H1 (cell line): ENCODE results near the gene ATP13A2. TPM values are rescaled to one million over a fixed set of nuclear protein-coding genes. Genes with fewer than 3 reads are reported as not detected.

Experiments
- ASH2L ChIP-seq: fragments of 200-600, 300-600 bp; sonication (generic); IDR thresholded peaks from one replicate; pipeline ENCODE4 v1.7.1; 2017; ENCODE audit warnings: low read length
- EZH2 ChIP-seq: fragments of 200-600 bp; sonication (generic); IDR thresholded peaks from 2 replicates; pipeline ENCODE4 v1.7.1; 2012; ENCODE audit warnings: low read depth, mild to moderate bottlenecking, moderate library complexity, low read length, inconsistent platforms; ENCODE audit not compliant: severe bottlenecking
- RBBP5 ChIP-seq: IDR thresholded peaks from 2 replicates; pipeline ENCODE4 v1.7.1; 2012; ENCODE audit warnings: low read depth, mild to moderate bottlenecking, inconsistent platforms, low read length, moderate library complexity, borderline replicate concordance
- TEAD4 ChIP-seq: IDR thresholded peaks from 2 replicates; pipeline ENCODE4 v1.6.1; 2012; ENCODE audit warnings: low read depth, low read length, inconsistent platforms, mixed read lengths
- polyA plus RNA-seq, 7 experiments: library from polyadenylated mRNA; depleted of rRNA in 3 of 7; stranded (reverse) in 5 of 7; unstranded in 2 of 7; fragments of >200 nt in 5 of 7; fragments of 200-250 nt in 2 of 7; gene quantifications; 1 replicate in 5 of 7; 2 replicates in 1 of 7; 4 replicates in 1 of 7; pipeline versions ENCODE4 v1.2.1 to v1.2.3, GENCODE V29; 2011 to 2013; ENCODE audit warnings: missing spikeins in 2 of 7, mixed read lengths in 2 of 7
- total RNA-seq: library from RNA; stranded (reverse); fragmentation: NEBNext Ultra II Directional; extraction: Animal tissue kit (Norgen Biotek cat#: 25700); gene quantifications from 2 replicates; pipeline ENCODE4 v1.2.1, GENCODE V29; 2021
- TF ChIP-seq, protein P1 (sequence below): fragments of 300-600 bp; sonication (generic); IDR thresholded peaks from 2 replicates; pipeline ENCODE4 v1.7.1; 2012; ENCODE audit warnings: low read length, moderate library complexity, mild to moderate bottlenecking, inconsistent platforms; ENCODE audit not compliant: insufficient replicate concordance
- TF ChIP-seq, protein P2 (sequence below): IDR thresholded peaks from 2 replicates; pipeline ENCODE4 v1.6.1; 2012; ENCODE audit warnings: low read length, inconsistent platforms

The ATP13A2 gene
- total and polyA plus RNA-seq, 2 of the 8 experiments (the other 6 are each of a cell fraction or from before 2014, with no cell fraction given), result 82.1 to 83.6 TPM

DNA sequence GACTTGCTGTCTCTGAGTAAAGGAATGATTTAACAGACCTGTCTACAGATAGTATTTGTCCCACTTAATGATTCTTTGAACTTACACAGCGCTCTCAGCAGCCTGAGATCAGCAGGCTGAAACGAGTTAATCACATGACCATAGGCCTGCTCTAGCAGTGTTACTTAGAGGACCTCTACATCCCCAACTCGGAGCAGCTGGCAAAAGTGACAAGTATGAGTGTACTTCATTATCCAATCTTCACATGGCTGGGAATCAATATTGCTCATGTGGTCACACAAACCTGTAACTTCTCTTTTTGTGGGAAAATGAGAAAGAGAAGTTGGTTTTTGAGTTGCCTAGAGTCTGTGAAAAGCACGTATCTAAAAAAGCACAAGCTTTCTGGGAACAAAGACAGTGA, 11.4 kb upstream of the ATP13A2 start (continued):
- TF ChIP-seq TEAD4, result no peak
- TF ChIP-seq EZH2, result no peak
- TF ChIP-seq, protein P1, sequence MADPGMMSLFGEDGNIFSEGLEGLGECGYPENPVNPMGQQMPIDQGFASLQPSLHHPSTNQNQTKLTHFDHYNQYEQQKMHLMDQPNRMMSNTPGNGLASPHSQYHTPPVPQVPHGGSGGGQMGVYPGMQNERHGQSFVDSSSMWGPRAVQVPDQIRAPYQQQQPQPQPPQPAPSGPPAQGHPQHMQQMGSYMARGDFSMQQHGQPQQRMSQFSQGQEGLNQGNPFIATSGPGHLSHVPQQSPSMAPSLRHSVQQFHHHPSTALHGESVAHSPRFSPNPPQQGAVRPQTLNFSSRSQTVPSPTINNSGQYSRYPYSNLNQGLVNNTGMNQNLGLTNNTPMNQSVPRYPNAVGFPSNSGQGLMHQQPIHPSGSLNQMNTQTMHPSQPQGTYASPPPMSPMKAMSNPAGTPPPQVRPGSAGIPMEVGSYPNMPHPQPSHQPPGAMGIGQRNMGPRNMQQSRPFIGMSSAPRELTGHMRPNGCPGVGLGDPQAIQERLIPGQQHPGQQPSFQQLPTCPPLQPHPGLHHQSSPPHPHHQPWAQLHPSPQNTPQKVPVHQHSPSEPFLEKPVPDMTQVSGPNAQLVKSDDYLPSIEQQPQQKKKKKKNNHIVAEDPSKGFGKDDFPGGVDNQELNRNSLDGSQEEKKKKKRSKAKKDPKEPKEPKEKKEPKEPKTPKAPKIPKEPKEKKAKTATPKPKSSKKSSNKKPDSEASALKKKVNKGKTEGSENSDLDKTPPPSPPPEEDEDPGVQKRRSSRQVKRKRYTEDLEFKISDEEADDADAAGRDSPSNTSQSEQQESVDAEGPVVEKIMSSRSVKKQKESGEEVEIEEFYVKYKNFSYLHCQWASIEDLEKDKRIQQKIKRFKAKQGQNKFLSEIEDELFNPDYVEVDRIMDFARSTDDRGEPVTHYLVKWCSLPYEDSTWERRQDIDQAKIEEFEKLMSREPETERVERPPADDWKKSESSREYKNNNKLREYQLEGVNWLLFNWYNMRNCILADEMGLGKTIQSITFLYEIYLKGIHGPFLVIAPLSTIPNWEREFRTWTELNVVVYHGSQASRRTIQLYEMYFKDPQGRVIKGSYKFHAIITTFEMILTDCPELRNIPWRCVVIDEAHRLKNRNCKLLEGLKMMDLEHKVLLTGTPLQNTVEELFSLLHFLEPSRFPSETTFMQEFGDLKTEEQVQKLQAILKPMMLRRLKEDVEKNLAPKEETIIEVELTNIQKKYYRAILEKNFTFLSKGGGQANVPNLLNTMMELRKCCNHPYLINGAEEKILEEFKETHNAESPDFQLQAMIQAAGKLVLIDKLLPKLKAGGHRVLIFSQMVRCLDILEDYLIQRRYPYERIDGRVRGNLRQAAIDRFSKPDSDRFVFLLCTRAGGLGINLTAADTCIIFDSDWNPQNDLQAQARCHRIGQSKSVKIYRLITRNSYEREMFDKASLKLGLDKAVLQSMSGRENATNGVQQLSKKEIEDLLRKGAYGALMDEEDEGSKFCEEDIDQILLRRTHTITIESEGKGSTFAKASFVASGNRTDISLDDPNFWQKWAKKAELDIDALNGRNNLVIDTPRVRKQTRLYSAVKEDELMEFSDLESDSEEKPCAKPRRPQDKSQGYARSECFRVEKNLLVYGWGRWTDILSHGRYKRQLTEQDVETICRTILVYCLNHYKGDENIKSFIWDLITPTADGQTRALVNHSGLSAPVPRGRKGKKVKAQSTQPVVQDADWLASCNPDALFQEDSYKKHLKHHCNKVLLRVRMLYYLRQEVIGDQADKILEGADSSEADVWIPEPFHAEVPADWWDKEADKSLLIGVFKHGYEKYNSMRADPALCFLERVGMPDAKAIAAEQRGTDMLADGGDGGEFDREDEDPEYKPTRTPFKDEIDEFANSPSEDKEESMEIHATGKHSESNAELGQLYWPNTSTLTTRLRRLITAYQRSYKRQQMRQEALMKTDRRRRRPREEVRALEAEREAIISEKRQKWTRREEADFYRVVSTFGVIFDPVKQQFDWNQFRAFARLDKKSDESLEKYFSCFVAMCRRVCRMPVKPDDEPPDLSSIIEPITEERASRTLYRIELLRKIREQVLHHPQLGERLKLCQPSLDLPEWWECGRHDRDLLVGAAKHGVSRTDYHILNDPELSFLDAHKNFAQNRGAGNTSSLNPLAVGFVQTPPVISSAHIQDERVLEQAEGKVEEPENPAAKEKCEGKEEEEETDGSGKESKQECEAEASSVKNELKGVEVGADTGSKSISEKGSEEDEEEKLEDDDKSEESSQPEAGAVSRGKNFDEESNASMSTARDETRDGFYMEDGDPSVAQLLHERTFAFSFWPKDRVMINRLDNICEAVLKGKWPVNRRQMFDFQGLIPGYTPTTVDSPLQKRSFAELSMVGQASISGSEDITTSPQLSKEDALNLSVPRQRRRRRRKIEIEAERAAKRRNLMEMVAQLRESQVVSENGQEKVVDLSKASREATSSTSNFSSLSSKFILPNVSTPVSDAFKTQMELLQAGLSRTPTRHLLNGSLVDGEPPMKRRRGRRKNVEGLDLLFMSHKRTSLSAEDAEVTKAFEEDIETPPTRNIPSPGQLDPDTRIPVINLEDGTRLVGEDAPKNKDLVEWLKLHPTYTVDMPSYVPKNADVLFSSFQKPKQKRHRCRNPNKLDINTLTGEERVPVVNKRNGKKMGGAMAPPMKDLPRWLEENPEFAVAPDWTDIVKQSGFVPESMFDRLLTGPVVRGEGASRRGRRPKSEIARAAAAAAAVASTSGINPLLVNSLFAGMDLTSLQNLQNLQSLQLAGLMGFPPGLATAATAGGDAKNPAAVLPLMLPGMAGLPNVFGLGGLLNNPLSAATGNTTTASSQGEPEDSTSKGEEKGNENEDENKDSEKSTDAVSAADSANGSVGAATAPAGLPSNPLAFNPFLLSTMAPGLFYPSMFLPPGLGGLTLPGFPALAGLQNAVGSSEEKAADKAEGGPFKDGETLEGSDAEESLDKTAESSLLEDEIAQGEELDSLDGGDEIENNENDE, result no peak
- TF ChIP-seq RBBP5, result no peak
- TF ChIP-seq ASH2L, result no peak
- TF ChIP-seq, protein P2, sequence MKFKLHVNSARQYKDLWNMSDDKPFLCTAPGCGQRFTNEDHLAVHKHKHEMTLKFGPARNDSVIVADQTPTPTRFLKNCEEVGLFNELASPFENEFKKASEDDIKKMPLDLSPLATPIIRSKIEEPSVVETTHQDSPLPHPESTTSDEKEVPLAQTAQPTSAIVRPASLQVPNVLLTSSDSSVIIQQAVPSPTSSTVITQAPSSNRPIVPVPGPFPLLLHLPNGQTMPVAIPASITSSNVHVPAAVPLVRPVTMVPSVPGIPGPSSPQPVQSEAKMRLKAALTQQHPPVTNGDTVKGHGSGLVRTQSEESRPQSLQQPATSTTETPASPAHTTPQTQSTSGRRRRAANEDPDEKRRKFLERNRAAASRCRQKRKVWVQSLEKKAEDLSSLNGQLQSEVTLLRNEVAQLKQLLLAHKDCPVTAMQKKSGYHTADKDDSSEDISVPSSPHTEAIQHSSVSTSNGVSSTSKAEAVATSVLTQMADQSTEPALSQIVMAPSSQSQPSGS, result no peak
